Activated CD8-positive, alpha-beta memory T cell treated with anti-CD3 and anti-CD28 coated beads, Interleukin-2, amount 10 ng/mL, durations not matched to agents 7 days and 5 days (primary cell): ENCODE results near the gene WSCD2. TPM values are rescaled to one million over a fixed set of nuclear protein-coding genes. Genes with fewer than 3 reads are reported as not detected.

Experiments
- ATAC-seq: fragments of 150-1000 bp; cut with Tn5 transposase; one replicate; pipeline ENCODE4 v1.10.0; 2021; ENCODE audit warnings: moderate library complexity
- CTCF ChIA-PET: fragments of 350-600 bp; sonication (Branson Sonifier 250); formaldehyde crosslinking; loops from one replicate; lab custom pipeline; 2021; ENCODE audit warnings: antibody characterized with exemption; lab: Charles Lee
- DNase-seq: peaks from one replicate; pipeline ENCODE4 v3.0.0-alpha.2; 2020
- H3K27ac Mint-ChIP-seq: one replicate; pipeline ENCODE4 v1.8.0; 2021; ENCODE audit warnings: mild to moderate bottlenecking, mixed read lengths
- H3K27me3 Mint-ChIP-seq: one replicate; pipeline ENCODE4 v1.8.0; 2021; ENCODE audit warnings: mixed read lengths
- H3K36me3 Mint-ChIP-seq: one replicate; pipeline ENCODE4 v1.8.0; 2021; ENCODE audit warnings: mild to moderate bottlenecking, mixed read lengths
- H3K4me1 Mint-ChIP-seq: one replicate; pipeline ENCODE4 v1.8.0; 2021; ENCODE audit warnings: mixed read lengths
- H3K4me3 Mint-ChIP-seq: one replicate; pipeline ENCODE4 v1.8.0; 2021; ENCODE audit warnings: mild to moderate bottlenecking, moderate library complexity, mixed read lengths
- H3K9me3 Mint-ChIP-seq: one replicate; pipeline ENCODE4 v1.8.0; 2022; ENCODE audit warnings: low read depth, mixed read lengths
- total RNA-seq, 2 experiments: library from RNA; stranded (reverse); gene quantifications; one replicate each; pipeline ENCODE4 v1.2.3, GENCODE V29; 2021

The WSCD2 gene
- total RNA-seq, 2 experiments from 2014 or later, result not detected

DNA sequence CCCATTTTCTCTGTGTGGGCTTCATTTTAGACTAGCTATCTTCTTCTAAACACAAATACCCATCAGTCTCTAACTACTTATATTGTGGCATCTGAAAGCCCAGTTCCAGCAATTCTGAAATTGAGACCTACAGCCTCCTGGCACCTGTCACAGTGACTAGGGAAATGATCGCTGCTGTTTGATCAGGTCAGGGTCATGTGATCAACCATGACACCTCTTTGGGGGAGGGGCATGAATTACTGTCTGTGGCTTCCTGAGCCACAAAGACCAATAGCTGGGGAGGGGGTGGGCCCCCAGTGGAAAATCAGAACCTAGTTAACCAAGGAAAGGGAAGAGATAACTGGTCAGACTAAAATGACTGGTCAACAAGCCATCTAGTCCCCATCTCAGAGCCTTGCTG, 14.1 kb downstream of the WSCD2 start:
- Mint-ChIP-seq H3K4me1 (no peaks in the 10 kb centered on the region), H3K27ac (no peak overlapping the region), H3K9me3 (no peaks in the 10 kb centered on the region), H3K36me3 (no peaks in the 10 kb centered on the region), H3K4me3 (no peak overlapping the region), H3K27me3 (no peaks in the 10 kb centered on the region)
- ATAC-seq (no peak), DNase-seq (no peak)
- CTCF ChIA-PET, result no interaction called here

DNA sequence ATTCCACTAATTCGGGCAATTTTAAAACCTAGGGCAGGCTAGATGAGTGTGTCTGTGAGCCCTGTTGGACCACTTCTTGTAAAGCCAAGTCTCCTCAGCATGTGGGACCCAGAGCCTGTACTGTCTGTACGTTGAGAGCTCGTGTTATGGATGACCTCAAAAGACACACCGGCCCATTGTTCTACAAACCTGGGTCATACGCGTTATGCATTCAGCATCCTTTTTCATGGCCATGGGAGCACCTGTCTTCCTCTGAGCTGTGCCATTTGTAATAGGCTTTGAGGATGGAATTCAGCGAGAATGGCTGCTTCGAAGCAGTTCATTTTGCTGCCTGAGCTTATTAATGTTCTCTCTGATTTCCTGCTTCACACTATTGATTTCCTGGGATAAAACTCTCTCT, 15.0 kb downstream of the WSCD2 start:
- DNase-seq (no peak), ATAC-seq (no peak)
- no peaks in the 10 kb centered on the region for H3K4me1 Mint-ChIP-seq
- H3K4me3 Mint-ChIP-seq, result no peak overlapping the region
- H3K36me3 Mint-ChIP-seq, result no peaks in the 10 kb centered on the region
- CTCF ChIA-PET, result interaction anchor here (0.6 kb wide), 1 partner anchor 1628 kb away, joined by 3 read pairs; no protein-coding TSS in a partner anchor
- H3K27ac Mint-ChIP-seq, result no peak overlapping the region
- no peaks in the 10 kb centered on the region for H3K9me3 Mint-ChIP-seq
- H3K27me3 Mint-ChIP-seq, result no peaks in the 10 kb centered on the region

DNA sequence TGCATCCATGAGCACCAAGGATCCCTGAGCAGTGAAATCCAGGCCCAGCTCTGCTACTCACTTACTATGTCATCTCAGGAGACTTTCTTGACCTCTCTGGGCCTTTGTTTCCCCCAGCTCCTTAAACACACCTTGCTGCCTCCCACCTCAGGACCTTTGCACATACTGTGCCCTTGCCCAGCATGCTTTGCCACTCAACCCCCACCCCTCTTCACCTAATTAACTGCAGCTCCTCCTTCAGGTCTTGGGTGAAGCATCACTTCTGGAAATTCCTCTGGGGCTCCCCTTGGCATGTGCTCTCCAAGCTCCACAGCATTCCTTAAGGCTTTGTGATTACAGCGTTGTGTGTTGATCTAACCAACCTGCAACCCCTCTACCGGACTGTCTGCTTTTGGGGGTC, 15.9 kb downstream of the WSCD2 start:
- Mint-ChIP-seq H3K27ac (no peak overlapping the region), H3K4me1 (no peaks in the 10 kb centered on the region), H3K9me3 (no peaks in the 10 kb centered on the region), H3K36me3 (no peaks in the 10 kb centered on the region), H3K4me3 (no peak overlapping the region), H3K27me3 (no peaks in the 10 kb centered on the region)
- CTCF ChIA-PET, result interaction anchor here (0.5 kb wide), 1 partner anchor 54 kb away, joined by 3 read pairs; no protein-coding TSS in a partner anchor
- DNase-seq (no peak), ATAC-seq (no peak)

DNA sequence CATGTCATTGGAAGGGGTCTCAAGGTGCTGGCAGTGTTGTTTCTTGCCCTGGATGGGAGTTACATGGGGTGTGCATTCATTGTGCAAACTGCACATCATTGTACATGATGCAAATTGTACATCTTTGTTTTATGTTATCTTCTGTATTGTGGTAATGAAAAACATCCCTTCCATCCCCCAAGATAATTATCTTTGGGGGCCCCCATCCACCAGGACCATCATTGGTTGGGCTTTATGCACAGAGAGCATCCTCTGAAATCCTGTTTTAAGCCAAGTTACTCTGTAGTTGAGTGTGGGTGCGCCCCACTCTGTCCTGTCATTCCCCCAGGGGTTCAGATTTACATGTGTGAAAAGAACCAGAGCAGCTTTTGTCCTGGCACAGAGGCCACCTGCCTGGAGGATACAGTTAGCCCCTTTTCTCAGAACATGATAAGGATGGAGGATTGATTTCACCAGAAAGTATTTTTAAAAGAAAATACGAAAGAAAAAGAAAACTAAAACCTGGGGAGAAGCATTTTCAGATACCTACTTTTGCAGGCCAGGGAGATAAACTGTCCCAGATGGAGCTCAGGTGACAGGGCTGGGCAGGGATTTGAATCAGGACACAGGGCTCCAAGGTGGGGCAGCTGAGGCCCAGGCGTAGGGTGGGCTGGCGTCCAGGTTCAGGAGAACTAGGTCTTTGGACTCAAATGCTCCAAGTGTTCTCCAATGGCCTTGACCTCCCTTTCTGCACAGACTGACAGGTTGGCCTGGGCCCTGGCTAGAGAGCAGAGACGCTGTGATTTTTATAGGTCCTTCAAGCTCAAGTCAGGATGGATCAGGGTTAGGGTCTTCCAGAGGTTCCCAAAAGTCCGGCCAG, 17.2 kb downstream of the WSCD2 start:
- ATAC-seq (no peak), DNase-seq (no peak)
- Mint-ChIP-seq H3K4me3 (no peak overlapping the region), H3K27ac (no peak overlapping the region), H3K36me3 (no peaks in the 10 kb centered on the region), H3K27me3 (no peaks in the 10 kb centered on the region), H3K4me1 (no peaks in the 10 kb centered on the region), H3K9me3 (no peaks in the 10 kb centered on the region)
- CTCF ChIA-PET, result no interaction called here

DNA sequence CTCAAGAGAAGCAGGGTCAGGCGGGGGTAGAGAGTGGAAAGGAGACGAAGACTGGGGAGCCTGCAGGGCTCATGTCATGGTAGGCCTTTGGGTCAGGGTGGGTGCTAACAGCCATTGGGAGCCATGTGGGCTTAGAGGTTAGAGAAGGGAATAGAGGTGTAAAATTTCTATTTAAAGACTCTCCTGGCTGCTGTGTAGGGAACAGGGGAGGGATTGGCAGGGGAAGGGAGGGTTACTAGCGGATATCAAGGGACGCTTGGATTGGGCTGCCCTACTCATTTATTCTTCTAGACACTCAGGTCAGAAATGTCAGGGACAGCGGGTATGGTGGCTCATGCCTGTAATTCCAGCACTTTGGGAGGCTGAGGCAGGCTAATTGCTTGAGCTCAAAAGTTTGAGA, 18.2 kb downstream of the WSCD2 start:
- DNase-seq, result no peak
- Mint-ChIP-seq H3K27me3 (no peaks in the 10 kb centered on the region), H3K4me3 (no peak overlapping the region), H3K36me3 (no peaks in the 10 kb centered on the region), H3K9me3 (no peaks in the 10 kb centered on the region), H3K27ac (no peak overlapping the region), H3K4me1 (no peaks in the 10 kb centered on the region)
- ATAC-seq, result no peak
- CTCF ChIA-PET, result no interaction called here

DNA sequence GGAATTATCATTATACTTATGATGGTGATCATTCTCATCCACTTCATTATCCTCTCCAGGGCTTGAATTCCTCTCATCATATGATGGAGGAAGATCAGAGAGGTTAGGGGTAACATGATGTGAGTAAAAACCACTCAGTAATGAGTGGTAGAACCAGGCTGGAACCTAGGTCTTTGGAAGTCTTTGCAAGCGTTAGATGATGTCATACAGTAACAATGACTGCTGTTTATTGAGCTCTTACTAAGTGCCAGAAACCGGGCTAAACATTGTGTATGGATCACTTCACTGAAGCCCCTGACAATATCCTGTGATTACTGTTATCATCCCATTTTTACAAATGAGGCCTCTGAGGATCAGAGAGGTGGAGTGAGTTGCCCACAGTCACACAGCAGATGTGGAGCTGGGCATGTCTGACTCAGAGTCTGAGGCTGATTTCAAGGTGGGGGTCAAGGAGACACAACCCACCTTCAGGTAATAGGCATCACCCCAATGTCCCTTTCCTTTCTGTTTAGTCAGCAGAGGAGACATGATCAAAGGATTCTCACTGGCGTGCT, 19.5 kb downstream of the WSCD2 start:
- Mint-ChIP-seq H3K4me1 (no peaks in the 10 kb centered on the region), H3K9me3 (no peaks in the 10 kb centered on the region), H3K4me3 (no peak overlapping the region), H3K36me3 (no peaks in the 10 kb centered on the region), H3K27me3 (no peaks in the 10 kb centered on the region), H3K27ac (no peak overlapping the region)
- ATAC-seq (no peak), DNase-seq (no peak)
- CTCF ChIA-PET, result no interaction called here

DNA sequence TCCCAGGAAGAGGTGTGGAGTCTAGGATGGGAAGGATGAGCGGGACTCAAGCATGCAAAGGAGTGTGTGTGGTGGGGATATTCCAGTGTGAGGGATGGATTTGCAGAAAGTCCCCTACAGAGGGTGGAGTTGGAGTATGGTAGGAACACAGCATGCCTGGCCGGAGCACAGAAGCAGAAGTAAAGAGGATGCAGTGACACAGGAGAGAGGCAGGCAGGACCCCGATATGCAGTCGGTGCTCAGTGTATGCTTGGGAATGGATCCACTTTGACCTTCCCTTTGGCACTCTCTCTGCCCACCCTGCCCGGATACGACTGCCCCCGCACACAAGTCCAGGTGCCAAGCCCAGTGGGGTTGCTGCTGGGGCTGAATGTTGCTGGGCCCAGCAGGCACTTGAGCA, 21.3 kb downstream of the WSCD2 start:
- DNase-seq (no peak), ATAC-seq (no peak)
- no peaks in the 10 kb centered on the region for H3K27me3 Mint-ChIP-seq
- H3K27ac Mint-ChIP-seq, result no peak overlapping the region
- no peak overlapping the region for H3K4me3 Mint-ChIP-seq
- H3K9me3 Mint-ChIP-seq, result no peaks in the 10 kb centered on the region
- CTCF ChIA-PET, result no interaction called here
- no peaks in the 10 kb centered on the region for H3K4me1 Mint-ChIP-seq
- no peaks in the 10 kb centered on the region for H3K36me3 Mint-ChIP-seq

DNA sequence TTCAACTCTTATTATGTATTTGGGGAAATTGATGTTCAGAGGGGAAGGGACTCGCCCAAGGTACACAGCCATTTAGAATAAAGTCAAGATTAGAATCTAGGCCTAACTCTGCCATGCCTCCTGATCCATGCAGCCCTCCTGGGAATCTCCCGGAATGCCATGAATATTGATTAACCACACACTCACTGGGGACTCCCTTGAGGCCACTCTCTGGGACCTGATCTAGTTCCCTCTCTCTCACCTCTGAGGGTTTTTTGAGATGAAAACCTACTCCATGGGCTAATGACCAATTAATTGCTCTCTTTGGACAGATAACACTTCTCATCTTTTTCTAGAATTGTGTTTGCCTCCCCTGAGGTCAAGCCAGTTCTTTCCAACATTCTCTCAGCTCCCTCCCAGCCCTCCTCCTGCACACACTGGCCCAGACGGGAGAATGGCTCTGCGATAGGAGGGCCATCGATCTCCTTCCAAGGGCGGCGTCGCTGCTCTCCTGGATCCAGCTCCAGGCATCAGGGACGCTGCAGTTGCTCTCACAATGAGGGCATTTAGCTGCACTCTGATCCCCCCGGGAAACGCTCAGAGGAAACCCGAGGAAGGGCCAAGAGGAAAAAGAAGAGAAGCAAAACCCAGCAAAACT, 22.6 kb downstream of the WSCD2 start:
- Mint-ChIP-seq H3K27ac (no peak overlapping the region), H3K9me3 (no peaks in the 10 kb centered on the region), H3K4me3 (no peak overlapping the region), H3K27me3 (no peaks in the 10 kb centered on the region), H3K36me3 (no peaks in the 10 kb centered on the region), H3K4me1 (no peaks in the 10 kb centered on the region)
- ATAC-seq, result no peak
- no peak for DNase-seq
- CTCF ChIA-PET, result no interaction called here

DNA sequence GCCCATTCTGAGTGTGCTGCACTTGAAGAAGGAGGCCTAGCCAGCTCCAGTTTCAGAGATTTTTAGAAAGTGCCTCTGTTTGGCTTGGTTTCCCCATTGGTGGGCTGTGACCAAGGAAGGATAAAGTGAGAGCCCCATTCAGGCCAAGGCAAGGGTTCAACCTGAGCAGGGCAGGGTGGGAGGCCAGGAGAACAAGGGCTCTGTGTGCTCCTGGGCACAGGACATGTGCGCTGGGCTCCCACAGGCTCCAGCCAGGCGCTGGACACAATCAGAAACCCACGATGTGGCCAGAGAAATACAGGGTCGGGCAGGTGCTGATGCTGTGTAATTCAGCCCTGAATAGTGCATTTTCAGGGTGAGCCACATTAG, 23.1 kb downstream of the WSCD2 start:
- CTCF ChIA-PET, result no interaction called here
- Mint-ChIP-seq H3K4me1 (no peaks in the 10 kb centered on the region), H3K27me3 (peaks cover 4% of the 10 kb centered on the region), H3K27ac (no peak overlapping the region), H3K4me3 (no peak overlapping the region), H3K9me3 (no peaks in the 10 kb centered on the region), H3K36me3 (no peaks in the 10 kb centered on the region)
- ATAC-seq, result no peak
- DNase-seq, result no peak

DNA sequence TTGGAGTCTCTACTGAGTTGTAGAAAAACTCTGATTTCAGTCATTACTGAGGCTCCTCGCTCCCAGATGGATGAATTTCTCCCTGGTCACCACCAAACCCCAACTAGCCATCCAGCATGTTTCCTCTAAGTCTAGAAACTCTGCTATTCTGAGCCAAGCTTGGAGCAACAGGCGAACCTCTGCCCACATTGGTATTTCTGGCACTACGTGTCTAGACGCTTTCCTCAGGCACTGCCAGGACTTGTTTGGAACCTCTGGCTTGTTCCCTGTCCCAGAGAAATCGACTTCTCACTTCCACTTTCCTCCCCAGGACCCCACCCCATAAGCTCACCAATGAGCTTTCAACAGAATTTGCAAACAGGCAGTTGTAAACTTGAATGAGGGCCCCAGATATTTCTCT, 27.6 kb downstream of the WSCD2 start:
- no peak overlapping the region for H3K4me3 Mint-ChIP-seq
- no peak for ATAC-seq
- no peak for DNase-seq
- peaks cover 5% of the 10 kb centered on the region for H3K27me3 Mint-ChIP-seq
- H3K9me3 Mint-ChIP-seq, result no peaks in the 10 kb centered on the region
- no peaks in the 10 kb centered on the region for H3K4me1 Mint-ChIP-seq
- no peak overlapping the region for H3K27ac Mint-ChIP-seq
- CTCF ChIA-PET, result no interaction called here
- no peaks in the 10 kb centered on the region for H3K36me3 Mint-ChIP-seq

DNA sequence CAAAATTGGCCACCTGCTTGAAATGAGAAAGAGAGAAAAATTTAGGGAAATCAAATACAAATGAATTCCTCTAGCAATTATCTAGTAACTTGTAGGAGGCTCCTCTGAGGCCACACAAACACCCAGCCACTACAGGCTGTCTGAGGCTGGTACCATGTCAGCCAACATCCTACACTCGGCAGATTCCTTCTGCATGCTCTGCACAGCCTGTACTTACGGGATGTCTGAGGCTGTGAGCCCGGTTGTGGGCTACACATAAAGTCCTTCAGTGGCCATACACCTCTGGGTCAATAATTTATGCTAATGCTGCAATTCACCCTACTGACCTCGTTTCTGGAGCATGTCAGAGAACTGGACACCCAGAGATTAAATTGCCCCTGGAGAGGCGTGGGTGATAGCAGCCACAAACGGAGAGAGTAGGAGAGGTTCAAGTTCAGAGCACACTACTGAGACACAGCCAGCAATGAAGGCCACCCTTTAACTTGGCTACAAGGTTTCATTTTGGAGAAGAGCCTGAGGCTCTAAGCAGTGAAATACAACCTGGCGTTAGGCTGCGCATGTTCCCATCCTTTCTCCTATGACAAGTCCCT, 28.9 kb downstream of the WSCD2 start:
- CTCF ChIA-PET, result no interaction called here
- peaks cover 5% of the 10 kb centered on the region for H3K27me3 Mint-ChIP-seq
- no peaks in the 10 kb centered on the region for H3K4me1 Mint-ChIP-seq
- H3K27ac Mint-ChIP-seq, result no peak overlapping the region
- ATAC-seq (no peak), DNase-seq (no peak)
- H3K9me3 Mint-ChIP-seq, result no peaks in the 10 kb centered on the region
- H3K4me3 Mint-ChIP-seq, result no peak overlapping the region
- H3K36me3 Mint-ChIP-seq, result no peaks in the 10 kb centered on the region

DNA sequence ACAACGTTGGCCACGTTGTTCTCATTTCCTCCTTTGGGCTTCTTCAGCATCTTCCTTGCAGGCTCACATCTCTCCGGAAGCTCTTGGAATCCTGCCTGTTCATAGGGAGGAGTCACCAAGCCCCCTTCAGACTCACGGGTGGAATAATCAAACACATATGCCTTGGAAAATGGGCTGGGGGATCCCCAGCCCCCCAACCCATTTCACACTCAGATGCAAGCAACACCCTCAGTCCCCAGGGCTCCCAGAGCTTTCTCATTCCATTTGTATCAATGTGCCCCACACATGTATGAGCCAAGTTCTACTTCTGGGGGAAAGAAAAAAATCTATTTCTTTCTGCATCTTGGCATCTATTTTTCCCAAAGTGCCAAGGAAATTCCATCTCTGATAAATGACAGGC, 33.1 kb downstream of the WSCD2 start:
- ATAC-seq, result no peak

DNA sequence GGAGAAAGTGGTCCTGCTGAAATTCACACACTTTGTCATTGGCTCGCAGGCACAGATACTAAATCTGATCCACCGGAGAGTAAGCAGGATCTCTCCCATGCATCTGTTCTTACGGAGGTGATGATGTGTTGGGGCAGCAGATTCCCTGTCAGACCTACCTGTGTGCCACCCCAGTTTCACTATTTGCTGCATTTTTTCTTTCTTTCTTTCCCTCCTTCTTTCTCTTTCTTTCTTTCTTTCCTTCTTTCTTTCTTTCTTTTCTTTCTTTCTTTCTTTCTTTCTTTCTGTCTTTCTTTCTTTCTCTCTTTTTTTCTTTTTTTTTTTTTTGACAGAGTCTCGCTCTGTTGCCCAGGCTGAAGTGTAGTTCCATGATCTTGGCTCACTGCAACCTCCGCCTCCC, 37.4 kb downstream of the WSCD2 start:
- H3K27me3 Mint-ChIP-seq, result peaks cover 14% of the 10 kb centered on the region
- CTCF ChIA-PET, result no interaction called here
- H3K4me1 Mint-ChIP-seq, result no peaks in the 10 kb centered on the region
- no peak overlapping the region for H3K27ac Mint-ChIP-seq
- no peaks in the 10 kb centered on the region for H3K9me3 Mint-ChIP-seq
- no peak overlapping the region for H3K4me3 Mint-ChIP-seq
- ATAC-seq, result no peak
- no peaks in the 10 kb centered on the region for H3K36me3 Mint-ChIP-seq
- DNase-seq, result no peak

More for the DNA sequence above, 33.1 kb downstream of the WSCD2 start:
- H3K27ac Mint-ChIP-seq, result no peak overlapping the region
- DNase-seq, result no peak
- no peaks in the 10 kb centered on the region for H3K4me1 Mint-ChIP-seq
- H3K36me3 Mint-ChIP-seq, result no peaks in the 10 kb centered on the region
- CTCF ChIA-PET, result no interaction called here
- no peak overlapping the region for H3K4me3 Mint-ChIP-seq
- no peaks in the 10 kb centered on the region for H3K9me3 Mint-ChIP-seq
- H3K27me3 Mint-ChIP-seq, result peaks cover 7% of the 10 kb centered on the region

DNA sequence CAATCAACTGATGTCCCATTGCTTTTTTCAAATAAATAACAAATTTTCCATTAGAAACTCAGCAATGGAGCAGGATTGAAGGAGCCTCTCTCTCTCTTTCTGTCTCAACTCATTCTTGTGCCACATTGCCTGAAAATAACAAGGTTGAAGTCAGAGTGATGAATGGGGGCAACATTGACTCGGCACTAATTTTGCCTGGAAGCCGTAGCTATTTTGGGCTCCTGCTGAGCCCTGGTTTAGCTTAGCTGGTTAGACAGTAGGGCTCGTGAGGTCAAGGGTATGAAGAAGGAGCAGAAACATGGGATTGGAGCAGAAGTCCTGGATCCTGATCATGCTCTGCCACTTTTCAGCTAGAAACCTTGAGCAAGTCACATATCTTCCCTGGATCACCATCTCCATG, 38.9 kb downstream of the WSCD2 start:
- no peaks in the 10 kb centered on the region for H3K36me3 Mint-ChIP-seq
- no peak overlapping the region for H3K4me3 Mint-ChIP-seq
- no peak overlapping the region for H3K27ac Mint-ChIP-seq
- CTCF ChIA-PET, result no interaction called here
- no peaks in the 10 kb centered on the region for H3K9me3 Mint-ChIP-seq
- no peak for DNase-seq
- no peaks in the 10 kb centered on the region for H3K4me1 Mint-ChIP-seq
- ATAC-seq, result no peak
- H3K27me3 Mint-ChIP-seq, result peaks cover 17% of the 10 kb centered on the region
